K562 (cell line): ENCODE data around the gene IQCN. TPM values are rescaled to one million over a fixed set of nuclear protein-coding genes. Genes with fewer than 3 reads are reported as not detected.

Source experiments
- CC2D1A ChIP-seq: fragments of 450-650 bp; IDR thresholded peaks from 2 replicates; pipeline ENCODE4 v1.6.1; 2017; ENCODE audit warnings: mild to moderate bottlenecking
- CXXC5 ChIP-seq: fragments of 250-450 bp; sonication (Bioruptor Pico); IDR thresholded peaks from 2 replicates; pipeline ENCODE4 v1.8.0; 2022; ENCODE audit warnings: inconsistent platforms, mild to moderate bottlenecking, moderate library complexity
- EP300 ChIP-seq: IDR thresholded peaks from 2 replicates; pipeline ENCODE4 v1.6.1; 2012; ENCODE audit warnings: low read length, improper control_type of control experiment
- EP400 ChIP-seq: fragments of 450-650 bp; IDR thresholded peaks from 2 replicates; pipeline ENCODE4 v1.6.1; 2017; ENCODE audit warnings: antibody characterized with exemption, mild to moderate bottlenecking, moderate library complexity
- JUNB ChIP-seq: fragments of 450-650 bp; formaldehyde crosslinking; conservative IDR thresholded peaks from 2 replicates; pipeline ENCODE4 v1.4.0; 2020; ENCODE audit warnings: mild to moderate bottlenecking
- NCOA1 ChIP-seq: fragments of 450-650 bp; IDR thresholded peaks from 2 replicates; pipeline ENCODE4 v1.6.1; 2016; ENCODE audit warnings: low read depth
- NCOA6 ChIP-seq: fragments of 450-650 bp; IDR thresholded peaks from 2 replicates; pipeline ENCODE4 v1.6.1; 2017; ENCODE audit warnings: mild to moderate bottlenecking
- NEUROD1 ChIP-seq: fragments of 150-350 bp; IDR thresholded peaks from 2 replicates; pipeline ENCODE4 v1.6.1; 2014; ENCODE audit warnings: borderline replicate concordance, low read length, low read depth; ENCODE audit not compliant: partially characterized antibody
- NR2C2 ChIP-seq, 2 experiments: fragments of 200-800 bp in 1 of 2; sonication (Bioruptor generic) in 1 of 2; sonication (generic) in 1 of 2; formaldehyde crosslinking in 1 of 2; IDR thresholded peaks; 2 replicates each; pipeline versions ENCODE4 v1.6.1 to v1.8.0; 2016 to 2022; ENCODE audit warnings: mild to moderate bottlenecking in 1 of 2, missing compliant biosample characterization in 1 of 2, missing genetic modification characterization in 1 of 2, missing genetic modification reagents in 1 of 2
- RBM22 ChIP-seq: fragments of 200-400 bp; formaldehyde crosslinking; IDR thresholded peaks from 2 replicates; pipeline ENCODE4 v1.6.1; 2018; ENCODE audit warnings: low read length, low read depth; ENCODE audit not compliant: poor library complexity, severe bottlenecking
- TAL1 ChIP-seq: fragments of 450-650 bp; IDR thresholded peaks from 2 replicates; pipeline ENCODE4 v1.6.1; 2016; ENCODE audit warnings: mild to moderate bottlenecking
- ZNF511 ChIP-seq: sonication (generic); formaldehyde crosslinking; IDR thresholded peaks from 2 replicates; pipeline ENCODE4 v1.8.0; 2022; ENCODE audit warnings: mild to moderate bottlenecking, missing genetic modification reagents
- ZNF592 ChIP-seq: fragments of 450-650 bp; IDR thresholded peaks from 2 replicates; pipeline ENCODE4 v1.6.1; 2017; ENCODE audit warnings: antibody characterized with exemption, mild to moderate bottlenecking
- ZZZ3 ChIP-seq: fragments of 450-650 bp; IDR thresholded peaks from 2 replicates; pipeline ENCODE4 v1.6.1; 2016; ENCODE audit warnings: antibody characterized with exemption, mild to moderate bottlenecking, moderate library complexity
- polyA plus RNA-seq, 8 experiments: library from polyadenylated mRNA; depleted of rRNA in 4 of 8; stranded (reverse) in 5 of 8; unstranded in 3 of 8; fragments of >200 nt; fragmentation: Nextera tagmentation in 2 of 8; fragmentation: Illumina TruSeq in 1 of 8; extraction: Ambion mirVana in 2 of 8; extraction: Trizol in 1 of 8; gene quantifications; 2 replicates each; pipeline versions ENCODE4 v1.2.1 to v1.2.3, GENCODE V29; 2011 to 2014; ENCODE audit warnings: inconsistent platforms in 1 of 8, missing spikeins in 1 of 8
- total RNA-seq, 7 experiments: library from RNA; depleted of rRNA in 6 of 7; stranded (reverse); fragments of >200 nt in 6 of 7; fragmentation: Illumina TruSeq in 2 of 7; extraction: Trizol in 2 of 7; gene quantifications; 2 replicates each; pipeline versions ENCODE4 v1.2.1 to v1.2.3, GENCODE V29; 2011 to 2021; ENCODE audit warnings: low replicate concordance in 1 of 7
- TF ChIP-seq, protein P1 (sequence below): IDR thresholded peaks from 3 replicates; pipeline ENCODE4 v1.6.1; 2011; ENCODE audit warnings: borderline replicate concordance, mild to moderate bottlenecking, moderate library complexity; ENCODE audit not compliant: insufficient read length; ENCODE audit errors: extremely low read depth
- TF ChIP-seq, protein P2 (sequence below): fragments of 150-350 bp; IDR thresholded peaks from 2 replicates; pipeline ENCODE4 v1.6.1; 2014; ENCODE audit warnings: low read depth, mild to moderate bottlenecking, low read length, borderline replicate concordance

Gene IQCN
- total and polyA plus RNA-seq, 9 of the 15 experiments (the other 6 are each of a cell fraction or from before 2014, with no cell fraction given), result 0.01 to 0.07 (median 0.04) TPM; not detected in 3

DNA sequence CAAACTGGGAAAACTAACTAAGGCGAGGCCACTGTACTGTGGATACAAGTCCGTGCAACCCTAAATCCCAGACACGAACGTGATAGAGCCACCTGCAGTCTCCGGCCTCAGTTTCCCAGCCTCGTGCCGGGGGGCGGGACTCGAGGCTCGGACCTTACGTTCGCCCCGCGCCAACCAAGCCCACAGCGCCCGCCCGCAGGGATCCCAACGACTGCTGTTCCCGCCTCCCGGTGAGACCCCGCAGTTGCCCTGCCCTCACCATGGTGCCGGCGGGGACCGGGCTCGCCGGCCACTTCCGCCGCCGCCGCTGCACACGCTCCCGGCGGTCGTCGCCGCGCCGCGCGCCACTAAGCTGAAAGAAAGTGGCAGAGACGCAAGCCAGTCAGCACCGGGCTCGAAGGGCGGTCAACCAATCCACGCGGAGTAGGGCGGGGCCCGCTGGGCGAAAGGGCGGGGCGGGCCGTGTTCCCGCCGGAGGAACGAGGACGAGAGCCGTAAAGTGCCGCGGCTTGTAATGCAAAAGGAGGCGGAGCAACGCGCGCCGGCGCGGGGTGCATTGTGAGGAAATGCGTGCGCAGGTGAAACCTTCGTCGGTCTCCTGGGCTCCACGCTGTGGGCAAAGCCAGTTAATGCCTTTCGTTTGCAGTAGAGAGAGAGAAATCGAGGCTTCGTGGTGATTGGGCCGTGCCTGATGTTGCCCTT is 48.7 kb upstream of the IQCN start, which contains the start of gene LSM4 (continued):
- TF ChIP-seq ZNF592 (0 out of 2 replicates have a peak, but pooled peaks have one; percentile 30), ZZZ3 (no peak), NCOA1 (no peak), EP400 (peak; percentile 69), NR2C2 (CRISPR knock-in tag; IDR thresholded peaks at IDR 0.05) (no peak), NR2C2 (tag; IDR thresholded peaks at IDR 0.05) (0 out of 2 replicates have a peak, but pooled peaks have one; percentile 48), ZNF511 (CRISPR knock-in tag) (no peak), EP300 (no peak), TAL1 (no peak), JUNB (no peak), RBM22 (no peak), CC2D1A (no peak), NCOA6 (no peak), CXXC5 (CRISPR knock-in tag) (peak; percentile 91), NEUROD1 (peak; percentile 92)
- TF ChIP-seq, protein P1, sequence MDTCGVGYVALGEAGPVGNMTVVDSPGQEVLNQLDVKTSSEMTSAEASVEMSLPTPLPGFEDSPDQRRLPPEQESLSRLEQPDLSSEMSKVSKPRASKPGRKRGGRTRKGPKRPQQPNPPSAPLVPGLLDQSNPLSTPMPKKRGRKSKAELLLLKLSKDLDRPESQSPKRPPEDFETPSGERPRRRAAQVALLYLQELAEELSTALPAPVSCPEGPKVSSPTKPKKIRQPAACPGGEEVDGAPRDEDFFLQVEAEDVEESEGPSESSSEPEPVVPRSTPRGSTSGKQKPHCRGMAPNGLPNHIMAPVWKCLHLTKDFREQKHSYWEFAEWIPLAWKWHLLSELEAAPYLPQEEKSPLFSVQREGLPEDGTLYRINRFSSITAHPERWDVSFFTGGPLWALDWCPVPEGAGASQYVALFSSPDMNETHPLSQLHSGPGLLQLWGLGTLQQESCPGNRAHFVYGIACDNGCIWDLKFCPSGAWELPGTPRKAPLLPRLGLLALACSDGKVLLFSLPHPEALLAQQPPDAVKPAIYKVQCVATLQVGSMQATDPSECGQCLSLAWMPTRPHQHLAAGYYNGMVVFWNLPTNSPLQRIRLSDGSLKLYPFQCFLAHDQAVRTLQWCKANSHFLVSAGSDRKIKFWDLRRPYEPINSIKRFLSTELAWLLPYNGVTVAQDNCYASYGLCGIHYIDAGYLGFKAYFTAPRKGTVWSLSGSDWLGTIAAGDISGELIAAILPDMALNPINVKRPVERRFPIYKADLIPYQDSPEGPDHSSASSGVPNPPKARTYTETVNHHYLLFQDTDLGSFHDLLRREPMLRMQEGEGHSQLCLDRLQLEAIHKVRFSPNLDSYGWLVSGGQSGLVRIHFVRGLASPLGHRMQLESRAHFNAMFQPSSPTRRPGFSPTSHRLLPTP, result no peak
- TF ChIP-seq, protein P2, sequence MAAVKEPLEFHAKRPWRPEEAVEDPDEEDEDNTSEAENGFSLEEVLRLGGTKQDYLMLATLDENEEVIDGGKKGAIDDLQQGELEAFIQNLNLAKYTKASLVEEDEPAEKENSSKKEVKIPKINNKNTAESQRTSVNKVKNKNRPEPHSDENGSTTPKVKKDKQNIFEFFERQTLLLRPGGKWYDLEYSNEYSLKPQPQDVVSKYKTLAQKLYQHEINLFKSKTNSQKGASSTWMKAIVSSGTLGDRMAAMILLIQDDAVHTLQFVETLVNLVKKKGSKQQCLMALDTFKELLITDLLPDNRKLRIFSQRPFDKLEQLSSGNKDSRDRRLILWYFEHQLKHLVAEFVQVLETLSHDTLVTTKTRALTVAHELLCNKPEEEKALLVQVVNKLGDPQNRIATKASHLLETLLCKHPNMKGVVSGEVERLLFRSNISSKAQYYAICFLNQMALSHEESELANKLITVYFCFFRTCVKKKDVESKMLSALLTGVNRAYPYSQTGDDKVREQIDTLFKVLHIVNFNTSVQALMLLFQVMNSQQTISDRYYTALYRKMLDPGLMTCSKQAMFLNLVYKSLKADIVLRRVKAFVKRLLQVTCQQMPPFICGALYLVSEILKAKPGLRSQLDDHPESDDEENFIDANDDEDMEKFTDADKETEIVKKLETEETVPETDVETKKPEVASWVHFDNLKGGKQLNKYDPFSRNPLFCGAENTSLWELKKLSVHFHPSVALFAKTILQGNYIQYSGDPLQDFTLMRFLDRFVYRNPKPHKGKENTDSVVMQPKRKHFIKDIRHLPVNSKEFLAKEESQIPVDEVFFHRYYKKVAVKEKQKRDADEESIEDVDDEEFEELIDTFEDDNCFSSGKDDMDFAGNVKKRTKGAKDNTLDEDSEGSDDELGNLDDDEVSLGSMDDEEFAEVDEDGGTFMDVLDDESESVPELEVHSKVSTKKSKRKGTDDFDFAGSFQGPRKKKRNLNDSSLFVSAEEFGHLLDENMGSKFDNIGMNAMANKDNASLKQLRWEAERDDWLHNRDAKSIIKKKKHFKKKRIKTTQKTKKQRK, result no peak
